NB4 (cell line): ENCODE results near the gene CHDH.

ENCODE experiments used
- DNase-seq: peaks from one replicate; pipeline ENCODE4 v3.0.0; 2010; ENCODE audit warnings: low read depth
- H3K4me3 ChIP-seq: one replicate; pipeline ENCODE4 v1.5.1; 2011; ENCODE audit warnings: mild to moderate bottlenecking, low read depth, low read length, moderate library complexity
- CTCF ChIP-seq: IDR thresholded peaks from one replicate; pipeline ENCODE4 v1.5.1; 2012; ENCODE audit warnings: low read depth, low read length
- MAX ChIP-seq: IDR thresholded peaks from 2 replicates; pipeline ENCODE4 v1.6.1; 2011; ENCODE audit warnings: low read depth, low read length
- MYC ChIP-seq: IDR thresholded peaks from 2 replicates; pipeline ENCODE4 v1.6.1; 2011; ENCODE audit warnings: low read depth, low read length
- POLR2A ChIP-seq: IDR thresholded peaks from 2 replicates; pipeline ENCODE4 v1.6.1; 2011; ENCODE audit warnings: mild to moderate bottlenecking; ENCODE audit not compliant: insufficient read length; ENCODE audit errors: extremely low read depth

The CHDH gene

GRCh38 chr3:53780171-53780570, 66.0 kb downstream of the CHDH start:
- no peak overlapping the region for H3K4me3 ChIP-seq
- no peak for DNase-seq
- TF ChIP-seq POLR2A (no peak), MYC (no peak), MAX (no peak), CTCF (no peak)

- no peak for TF ChIP-seq MAX
- DNase-seq = no peak
- no peak overlapping the region for H3K4me3 ChIP-seq
Measured at GRCh38 chr3:53778153-53778552, 68.1 kb downstream of the CHDH start.

- no peak for DNase-seq
- H3K4me3 ChIP-seq = no peak overlapping the region
- TF ChIP-seq POLR2A (no peak), CTCF (no peak), MAX (no peak), MYC (no peak)
Measured at GRCh38 chr3:53777468-53777867, 68.8 kb downstream of the CHDH start.

- no peak for TF ChIP-seq MAX
- no peak overlapping the region for H3K4me3 ChIP-seq
- no peak for DNase-seq
Measured at GRCh38 chr3:53776494-53777101, 69.6 kb downstream of the CHDH start.

- no peak for DNase-seq
- TF ChIP-seq POLR2A (no peak), MAX (no peak), CTCF (no peak), MYC (no peak)
- no peak overlapping the region for H3K4me3 ChIP-seq
Measured at GRCh38 chr3:53775834-53776251, 70.4 kb downstream of the CHDH start.

GRCh38 chr3:53775018-53775417, 71.2 kb downstream of the CHDH start:
- no peak for TF ChIP-seq MYC
- no peak for TF ChIP-seq CTCF
- TF ChIP-seq MAX = no peak
- H3K4me3 ChIP-seq = no peak overlapping the region
- no peak for DNase-seq

- TF ChIP-seq CTCF = no peak
- TF ChIP-seq POLR2A = no peak
- TF ChIP-seq MYC = no peak
- no peak for TF ChIP-seq MAX
- DNase-seq = no peak
- H3K4me3 ChIP-seq = no peak overlapping the region
Measured at GRCh38 chr3:53774414-53774813, 71.8 kb downstream of the CHDH start.
